NCI-H2107 treated with DMSO at 0.1 percent for 48 hours (cell line): ENCODE measurements around the gene TRAM2.
A peak's percentile ranks its signal among the peaks of the same experiment; 100 is the strongest.

Experiments
- DNase-seq: peaks from one replicate; lab custom pipeline; 2025; ENCODE audit not compliant: unreplicated experiment; lab: John Stamatoyannopoulos, UW

TRAM2 gene

GRCh38 chr6:52571099-52571755 is 5.6 kb downstream of the TRAM2 start:
- DNase-seq: peak; percentile 18

GRCh38 chr6:52570291-52570700 is 6.6 kb downstream of the TRAM2 start:
- no peak for DNase-seq

- DNase-seq: no peak
Measured at GRCh38 chr6:52568320-52568719, 8.5 kb downstream of the TRAM2 start.

- DNase-seq: no peak
Measured at GRCh38 chr6:52566853-52567279, 10.0 kb downstream of the TRAM2 start.

GRCh38 chr6:52566201-52566600 is 10.7 kb downstream of the TRAM2 start:
- no peak for DNase-seq

GRCh38 chr6:52564856-52565255 is 12.0 kb downstream of the TRAM2 start:
- no peak for DNase-seq

GRCh38 chr6:52562911-52563310 is 13.9 kb downstream of the TRAM2 start:
- no peak for DNase-seq

GRCh38 chr6:52560462-52560861 is 16.4 kb downstream of the TRAM2 start:
- DNase-seq: no peak

GRCh38 chr6:52558266-52559000 is 18.4 kb downstream of the TRAM2 start:
- no peak for DNase-seq

- DNase-seq: no peak
Measured at GRCh38 chr6:52557389-52558265, 19.2 kb downstream of the TRAM2 start.

- DNase-seq: no peak
Measured at GRCh38 chr6:52555518-52556233, 21.2 kb downstream of the TRAM2 start.

- no peak for DNase-seq
Measured at GRCh38 chr6:52554684-52555280, 22.1 kb downstream of the TRAM2 start.

GRCh38 chr6:52553719-52554118 is 23.1 kb downstream of the TRAM2 start:
- no peak for DNase-seq

GRCh38 chr6:52553158-52553557 is 23.7 kb downstream of the TRAM2 start:
- no peak for DNase-seq

- DNase-seq: peak; percentile 41
Measured at GRCh38 chr6:52552278-52552643, 24.6 kb downstream of the TRAM2 start.

- peak; percentile 67 for DNase-seq
Measured at GRCh38 chr6:52551483-52552277, 25.2 kb downstream of the TRAM2 start.

- no peak for DNase-seq
Measured at GRCh38 chr6:52550870-52551269, 26.0 kb downstream of the TRAM2 start.

GRCh38 chr6:52550014-52550575 is 26.8 kb downstream of the TRAM2 start:
- DNase-seq: no peak

GRCh38 chr6:52549428-52549827 is 27.4 kb downstream of the TRAM2 start:
- DNase-seq: no peak

- no peak for DNase-seq
Measured at GRCh38 chr6:52548999-52549398, 27.9 kb downstream of the TRAM2 start.
